Activated CD8-positive, alpha-beta memory T cell treated with anti-CD3 and anti-CD28 coated beads for 48 hours (primary cell): ENCODE data around the gene GOSR2.

Source experiments
- DNase-seq, 3 experiments: peaks; one replicate each; pipeline ENCODE4 v3.0.0-alpha.2; 2020; ENCODE audit warnings: low read depth in 2 of 3, low spot score in 2 of 3

GOSR2 gene

DNA sequence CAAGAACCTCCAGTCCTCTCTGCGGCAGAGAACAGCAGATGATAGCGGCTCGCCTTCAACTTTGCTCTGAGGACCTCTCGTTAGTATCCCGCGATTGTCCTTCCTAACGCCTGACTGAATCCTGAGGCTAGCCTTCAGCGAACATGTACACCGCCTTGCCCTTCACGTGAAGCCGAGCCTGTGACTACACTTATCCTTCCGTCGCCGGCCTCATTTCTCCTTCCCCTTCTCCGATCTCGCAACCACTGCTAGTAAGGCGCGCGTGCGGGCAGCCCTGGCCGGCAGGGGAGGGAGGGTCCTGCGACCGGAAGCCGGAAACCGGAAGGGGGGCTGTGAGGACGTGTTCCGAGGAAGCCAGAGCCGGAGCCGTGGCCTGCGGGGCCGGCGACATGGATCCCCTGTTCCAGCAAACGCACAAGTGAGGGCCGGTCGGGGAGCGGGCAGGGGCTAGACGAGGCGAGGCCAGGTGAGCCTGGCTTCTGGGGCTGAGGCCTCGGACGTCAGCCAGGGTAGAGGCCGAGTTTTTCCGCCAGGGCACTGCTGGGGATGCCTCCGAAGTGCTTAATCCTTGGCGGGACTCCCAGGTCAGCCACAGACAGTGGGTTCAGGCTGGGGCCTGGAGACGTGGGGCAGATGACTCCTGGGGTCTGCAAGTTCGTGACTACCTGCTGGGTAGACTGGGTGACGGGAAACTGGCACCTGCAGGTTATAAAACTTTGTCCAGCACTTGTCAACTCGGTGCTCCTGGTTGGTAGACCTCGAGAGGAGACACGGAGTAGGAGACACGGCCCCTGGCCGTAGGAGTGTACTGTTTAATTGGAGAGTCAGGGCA is at the start of gene GOSR2:
GOSR2 (plus strand) TSS at position 357 of the 832 bp plus-strand sequence; CDS start at position 390, 33 bp downstream.
- peak; percentile 77 to 87 (median 79) for DNase-seq

DNA sequence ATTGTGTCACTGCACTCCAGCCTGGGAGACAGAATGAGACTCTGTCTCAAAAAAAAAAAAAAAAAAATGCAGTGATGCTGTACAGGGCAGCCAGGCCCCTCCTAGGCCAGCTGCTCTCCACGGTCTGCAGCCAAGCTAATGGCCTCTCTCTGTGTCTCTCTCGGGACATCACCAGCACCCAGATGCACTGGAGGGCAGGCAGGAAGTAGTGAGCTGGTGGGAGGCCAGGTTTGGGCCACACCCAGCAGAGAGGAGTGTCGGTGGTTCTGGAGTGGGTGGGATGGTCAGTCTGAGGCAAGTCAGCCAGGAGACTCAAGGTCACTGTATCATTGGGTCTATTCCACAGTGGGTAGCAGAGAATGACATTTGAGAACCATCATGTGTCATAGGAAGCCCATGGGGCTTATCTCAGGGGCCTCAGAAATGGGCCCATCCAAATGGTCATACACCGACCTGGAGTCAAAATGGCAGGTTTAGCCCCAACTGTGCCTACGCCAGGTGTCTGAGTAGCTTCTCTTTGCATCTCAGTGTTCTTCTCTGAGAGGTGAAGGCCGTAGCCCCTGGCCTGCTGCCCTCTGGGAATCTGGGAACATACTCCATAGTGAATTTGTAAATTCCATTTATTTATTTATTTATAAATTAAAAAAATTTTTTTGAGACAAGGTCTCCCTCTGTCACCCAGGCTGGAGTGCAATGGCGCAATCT is 48.9 kb upstream of the GOSR2 start:
- no peak for DNase-seq

- no peak for DNase-seq
Observed at GRCh38 chr17:46874906-46875305, 48.1 kb upstream of the GOSR2 start.

DNA sequence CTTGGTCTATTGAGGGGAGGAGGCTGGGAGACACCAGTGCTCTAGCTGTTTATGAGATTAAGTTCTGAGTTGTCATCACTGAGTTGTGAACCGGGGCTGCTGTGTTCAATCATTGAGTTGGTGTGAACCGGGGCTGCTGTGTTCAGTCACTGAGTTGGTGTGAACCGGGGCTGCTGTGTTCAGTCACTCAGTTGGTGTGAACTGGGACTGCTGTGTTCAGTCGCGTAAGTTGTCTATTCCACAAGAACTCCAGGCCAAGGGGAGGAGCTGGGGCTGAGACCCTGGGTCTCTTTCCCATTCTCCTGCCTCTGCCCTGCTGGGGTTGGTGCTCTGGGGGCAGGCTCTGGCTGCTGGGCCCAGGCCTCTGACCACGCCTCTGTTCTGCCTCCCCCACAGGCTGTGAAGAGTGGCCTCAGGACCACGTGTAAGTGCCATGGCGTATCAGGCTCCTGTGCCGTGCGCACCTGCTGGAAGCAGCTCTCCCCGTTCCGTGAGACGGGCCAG is 47.1 kb upstream of the GOSR2 start:
- no peak for DNase-seq

GRCh38 chr17:46876353-46876887 is 46.5 kb upstream of the GOSR2 start:
- DNase-seq, result no peak

GRCh38 chr17:46876926-46877325 is 46.0 kb upstream of the GOSR2 start:
- DNase-seq, result no peak

DNA sequence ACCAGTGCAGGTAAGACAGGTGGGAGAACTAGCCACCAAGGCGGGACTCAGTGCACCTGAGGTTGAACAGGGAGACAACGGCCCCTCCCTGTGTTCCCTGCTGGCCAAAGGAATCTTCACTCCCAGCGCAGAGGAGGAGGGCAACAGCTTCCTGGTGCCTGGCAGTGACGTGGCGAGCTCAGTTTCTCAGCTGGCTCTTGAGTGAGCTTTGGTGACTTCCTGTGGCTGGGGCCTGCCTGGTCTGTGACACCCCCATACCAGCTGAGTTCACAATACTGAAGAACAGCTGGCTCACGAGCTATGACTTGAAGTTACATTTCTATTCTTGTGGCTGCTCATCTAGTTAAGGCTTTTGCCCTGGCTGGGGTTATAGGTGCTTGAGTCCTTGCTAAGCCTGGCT is 45.5 kb upstream of the GOSR2 start:
- no peak for DNase-seq

DNA sequence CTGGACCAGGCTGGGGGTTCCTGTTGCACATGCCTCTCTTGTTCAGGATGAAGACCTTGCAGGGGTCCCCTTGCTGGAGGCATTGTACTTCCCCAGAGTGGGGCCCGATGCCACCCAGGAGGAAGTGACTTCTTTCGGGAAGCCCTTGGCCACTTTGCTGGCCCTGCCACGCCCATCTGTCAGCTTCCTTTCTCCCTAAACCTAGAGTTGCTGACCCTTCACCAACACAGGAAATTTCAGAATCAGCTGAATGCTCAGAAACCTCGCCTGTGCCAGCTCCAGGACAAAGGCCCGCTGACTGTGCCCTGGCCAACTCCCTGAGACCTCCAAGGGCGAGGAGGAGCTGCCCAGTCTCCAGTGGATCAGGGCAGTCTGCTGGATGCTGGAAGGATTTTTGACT is 44.9 kb upstream of the GOSR2 start:
- no peak for DNase-seq

GRCh38 chr17:46879101-46879500 is 43.9 kb upstream of the GOSR2 start:
- no peak for DNase-seq

DNA sequence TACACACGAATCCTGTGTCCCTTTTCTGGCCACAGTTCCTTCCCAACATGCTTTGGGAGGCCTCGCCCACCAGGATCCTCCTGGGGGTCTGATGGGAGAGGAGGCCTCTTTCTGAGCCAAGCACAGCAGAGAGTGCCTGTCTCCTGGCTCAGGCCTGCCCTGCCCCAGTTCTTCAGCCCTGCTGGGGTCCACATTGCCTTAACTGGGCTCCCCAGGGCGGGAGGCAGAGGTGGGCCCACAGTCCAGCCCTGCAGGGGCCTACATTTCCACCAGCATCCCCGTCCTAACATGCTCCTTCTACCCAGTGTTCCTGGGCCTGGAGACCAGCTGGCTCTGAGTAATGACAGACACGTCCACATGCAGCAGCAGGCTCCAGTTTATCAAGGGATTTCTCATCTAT is 41.9 kb upstream of the GOSR2 start:
- no peak for DNase-seq

GRCh38 chr17:46882666-46883065 is 40.3 kb upstream of the GOSR2 start:
- DNase-seq, result no peak

- DNase-seq, result no peak
Observed at GRCh38 chr17:46883871-46884520, 39.0 kb upstream of the GOSR2 start.

GRCh38 chr17:46884552-46884951 is 38.4 kb upstream of the GOSR2 start:
- no peak for DNase-seq

DNA sequence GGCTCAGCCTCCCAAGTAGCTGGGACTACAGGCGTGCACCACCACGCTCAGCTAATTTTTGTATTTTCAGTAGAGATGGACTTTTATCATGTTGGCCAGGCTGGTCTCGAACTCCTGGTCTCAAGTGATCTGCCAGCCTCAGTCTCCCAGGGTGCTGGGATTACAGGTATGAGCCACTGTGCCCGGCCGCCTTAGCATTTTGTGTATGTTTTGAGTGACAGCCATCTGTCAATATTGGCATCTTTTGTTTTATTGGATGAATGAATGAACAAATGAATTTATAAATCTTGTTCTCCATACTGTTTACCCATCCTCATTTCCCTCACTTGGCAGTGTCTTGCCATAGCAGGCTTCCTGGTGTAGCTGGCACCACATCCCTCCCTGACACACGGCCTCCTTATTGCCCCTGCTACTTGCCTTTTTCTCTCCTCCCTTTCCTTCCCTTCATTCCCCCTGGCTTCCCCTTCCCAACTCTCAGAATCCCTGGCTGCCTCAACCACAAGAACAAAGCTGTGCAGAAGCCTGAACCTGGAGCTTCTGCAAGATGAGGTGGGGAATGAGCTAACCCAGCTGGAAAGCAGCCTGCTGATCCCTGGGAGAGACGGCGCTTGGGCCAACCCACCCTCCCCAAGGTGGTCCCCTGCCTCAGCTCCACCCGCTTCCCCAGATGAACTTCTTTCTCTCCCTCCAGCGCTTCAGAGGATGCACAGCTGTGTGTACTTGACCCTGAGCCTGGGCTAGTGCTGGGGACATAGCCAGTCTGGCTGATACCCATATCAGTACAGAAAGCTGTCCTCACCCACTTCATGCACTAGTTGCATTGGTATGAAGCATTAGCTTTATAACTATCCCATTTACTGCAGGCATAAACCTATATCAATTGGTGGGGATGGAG is 37.3 kb upstream of the GOSR2 start:
- DNase-seq, result no peak

- no peak for DNase-seq
Observed at GRCh38 chr17:46886310-46886663, 36.7 kb upstream of the GOSR2 start.

- DNase-seq, result no peak
Observed at GRCh38 chr17:46887717-46888116, 35.2 kb upstream of the GOSR2 start.

DNA sequence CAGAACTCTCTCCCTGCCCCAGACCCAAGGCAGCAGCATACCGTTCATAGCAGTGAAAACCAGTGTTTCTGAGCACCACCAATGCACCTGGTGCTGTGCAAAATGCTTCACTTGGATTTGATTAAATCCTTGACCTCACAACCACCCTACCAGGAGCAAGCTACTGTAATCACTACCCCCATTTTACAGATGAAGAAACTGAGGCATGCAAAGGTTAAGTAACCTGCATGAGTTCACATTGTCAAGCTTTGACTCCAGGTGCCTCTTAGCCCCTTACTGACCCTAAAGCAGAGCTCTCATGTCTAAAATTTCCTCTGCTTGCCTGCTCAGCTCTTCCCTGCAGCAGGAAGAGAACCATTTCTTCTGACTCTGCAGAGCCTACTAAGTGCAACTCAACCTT is 34.2 kb upstream of the GOSR2 start:
- no peak for DNase-seq

- no peak for DNase-seq
Observed at GRCh38 chr17:46889519-46889918, 33.4 kb upstream of the GOSR2 start.

- DNase-seq, result no peak
Observed at GRCh38 chr17:46889992-46890564, 32.9 kb upstream of the GOSR2 start.

GRCh38 chr17:46890638-46891037 is 32.3 kb upstream of the GOSR2 start:
- no peak for DNase-seq
